K562 (cell line): ENCODE results near the gene EFCC1. TPM values are rescaled to one million over a fixed set of nuclear protein-coding genes. Genes with fewer than 3 reads are reported as not detected.

Experiments
- ATAC-seq: fragments of 200-7000 bp; cut with Tn5 transposase; 3 replicates; pipeline ENCODE4 v1.9.1; 2020; ENCODE audit warnings: moderate library complexity
- BruUV-seq: library from RNA; stranded (reverse); fragments of 400-500 nt; replicated peaks from 2 replicates; lab custom pipeline; 2021; lab: Mats Ljungman, UMichigan
- CTCF ChIA-PET: fragments of 300-600 bp; formaldehyde crosslinking; extraction: SDS; loops from one replicate; lab custom pipeline; 2021; ENCODE audit warnings: low intra/inter-chr PET ratio; lab: Yijun Ruan, JAX
- POLR2A ChIA-PET: fragments of 300-600, 350-650 bp; sonication (Branson Sonifier 250); formaldehyde crosslinking; extraction: SDS; loops from one replicate; lab custom pipeline; 2021; ENCODE audit warnings: antibody characterized with exemption, inconsistent platforms; lab: Yijun Ruan, JAX
- DNase-seq, 4 experiments: peaks; one replicate each; pipeline versions ENCODE4 v3.0.0 to v3.0.0-alpha.2; 2011 to 2018; ENCODE audit warnings: low spot score in 3 of 4, mixed read lengths in 3 of 4; ENCODE audit errors: extremely low read depth in 1 of 4
- FAIRE-seq: peaks from 2 replicates; lab custom pipeline; 2011; peaks lifted over from hg19 to GRCh38; lab: Jason Lieb, UNC
- H2AFZ ChIP-seq: 2 replicates; pipeline ENCODE4 v1.6.0; 2011; ENCODE audit warnings: low read depth, low read length, control low read depth, inconsistent platforms
- H3K27ac ChIP-seq: fragments of 200-600 bp; 3 replicates; pipeline ENCODE4 v1.8.0; 2011; ENCODE audit warnings: low read depth, mild to moderate bottlenecking, control low read depth, inconsistent platforms, low read length, moderate library complexity, mixed read lengths; ENCODE audit errors: extremely low read depth
- H3K27me3 ChIP-seq, 2 experiments: fragments of 300-600 bp in 1 of 2; 2 replicates in 1 of 2; 3 replicates in 1 of 2; pipeline versions ENCODE4 v1.6.0 to v1.8.0; 2011; ENCODE audit warnings: inconsistent platforms in 2 of 2, low read length in 2 of 2, mild to moderate bottlenecking in 1 of 2, mixed read lengths in 1 of 2, moderate library complexity in 1 of 2; ENCODE audit not compliant: control insufficient read depth in 2 of 2, insufficient read depth in 2 of 2
- H3K36me3 ChIP-seq: fragments of 300-600 bp; 3 replicates; pipeline ENCODE4 v1.8.0; 2011; ENCODE audit warnings: mild to moderate bottlenecking, low read length, inconsistent platforms; ENCODE audit not compliant: control insufficient read depth, insufficient read depth
- H3K4me1 ChIP-seq, 2 experiments: fragments of 200-600 bp in 1 of 2; replicated peaks in 1 of 2; 2 replicates in 1 of 2; 3 replicates in 1 of 2; pipeline versions ENCODE4 v1.5.1 to v1.8.0; 2011; ENCODE audit warnings: inconsistent platforms in 2 of 2, low read length in 2 of 2, mild to moderate bottlenecking in 1 of 2, mixed read lengths in 1 of 2, moderate library complexity in 1 of 2; ENCODE audit not compliant: control insufficient read depth in 2 of 2, insufficient read depth in 2 of 2
- H3K4me2 ChIP-seq: 2 replicates; pipeline ENCODE4 v1.6.1; 2011; ENCODE audit warnings: low read length, control low read depth, inconsistent platforms, mixed read lengths; ENCODE audit not compliant: insufficient read depth
- H3K4me3 ChIP-seq: fragments of 200-600 bp; sonication (generic), shearing (Covaris generic); 2 replicates; pipeline ENCODE4 v1.5.1; 2016; ENCODE audit warnings: control low read depth, inconsistent platforms
- H3K79me2 ChIP-seq: fragments of 200-600 bp; 3 replicates; pipeline ENCODE4 v1.8.0; 2011; ENCODE audit warnings: low read length, inconsistent platforms; ENCODE audit not compliant: control insufficient read depth, insufficient read depth
- H3K9ac ChIP-seq, 2 experiments: 2 replicates each; pipeline versions ENCODE4 v1.6.0 to v1.6.1; 2011; ENCODE audit warnings: low read depth in 2 of 2, low read length in 2 of 2, control low read depth in 1 of 2, inconsistent platforms in 1 of 2, mild to moderate bottlenecking in 1 of 2, mixed read lengths in 1 of 2; ENCODE audit not compliant: insufficient read depth in 1 of 2
- H3K9me1 ChIP-seq: one replicate; pipeline ENCODE4 v1.6.0; 2011; ENCODE audit warnings: inconsistent platforms, mild to moderate bottlenecking, low read length, moderate library complexity; ENCODE audit not compliant: control insufficient read depth, insufficient read depth
- H3K9me3 ChIP-seq: replicated peaks from 2 replicates; pipeline ENCODE4 v1.5.1; 2011; ENCODE audit warnings: low read depth, low read length, inconsistent platforms; ENCODE audit not compliant: control insufficient read depth, insufficient read depth
- H4K20me1 ChIP-seq: replicated peaks from 2 replicates; pipeline ENCODE4 v1.6.1; 2011; ENCODE audit warnings: low read length, inconsistent platforms, mixed read lengths; ENCODE audit not compliant: control insufficient read depth, insufficient read depth
- ARID1B ChIP-seq: fragments of 450-650 bp; IDR thresholded peaks from 2 replicates; pipeline ENCODE4 v1.6.1; 2016; ENCODE audit warnings: antibody characterized with exemption, mild to moderate bottlenecking, inconsistent platforms
- BRCA1 ChIP-seq, 2 experiments: fragments of 450-650 bp in 1 of 2; sonication (generic) in 1 of 2; formaldehyde crosslinking in 1 of 2; IDR thresholded peaks; 2 replicates each; pipeline versions ENCODE4 v1.5.0 to v1.6.1; 2017 to 2020; ENCODE audit warnings: mild to moderate bottlenecking in 1 of 2, missing genetic modification reagents in 1 of 2
- C11orf30 ChIP-seq: fragments of 450-650 bp; IDR thresholded peaks from 2 replicates; pipeline ENCODE4 v1.6.1; 2016; ENCODE audit warnings: low read depth, mild to moderate bottlenecking
- DIDO1 ChIP-seq: fragments of 450-650 bp; IDR thresholded peaks from 2 replicates; pipeline ENCODE4 v1.6.1; 2016; ENCODE audit warnings: low read depth, missing biosample characterization, missing genetic modification characterization
- FOXJ3 ChIP-seq: sonication (generic); formaldehyde crosslinking; IDR thresholded peaks from 2 replicates; pipeline ENCODE4 v1.4.0; 2020; ENCODE audit warnings: mild to moderate bottlenecking, missing genetic modification reagents
- FOXM1 ChIP-seq, 2 experiments: fragments of 450-650 bp in 1 of 2; sonication (generic) in 1 of 2; formaldehyde crosslinking in 1 of 2; IDR thresholded peaks; 2 replicates each; pipeline versions ENCODE4 v1.6.1 to v1.9.0; 2017 to 2022; ENCODE audit warnings: low read depth in 2 of 2, mild to moderate bottlenecking in 2 of 2, missing genetic modification reagents in 1 of 2, moderate library complexity in 1 of 2
- JUN ChIP-seq, 2 experiments: sonication (generic) in 1 of 2; formaldehyde crosslinking in 1 of 2; IDR thresholded peaks; 2 replicates each; pipeline versions ENCODE4 v1.6.1 to v1.8.0; 2012 to 2022; ENCODE audit warnings: borderline replicate concordance in 2 of 2, mild to moderate bottlenecking in 2 of 2, improper control_type of control experiment in 1 of 2, low read depth in 1 of 2, low read length in 1 of 2, missing genetic modification reagents in 1 of 2
- MAFG ChIP-seq: fragments of 450-650 bp; conservative IDR thresholded peaks from 2 replicates; pipeline ENCODE4 v1.6.1; 2016; ENCODE audit warnings: missing genetic modification characterization, missing compliant biosample characterization
- MAFK ChIP-seq: IDR thresholded peaks from 2 replicates; pipeline ENCODE4 v1.6.1; 2011; ENCODE audit warnings: low read length, improper control_type of control experiment
- NFE2L1 ChIP-seq: fragments of 450-650 bp; IDR thresholded peaks from 2 replicates; pipeline ENCODE4 v1.6.1; 2016; ENCODE audit warnings: missing genetic modification characterization, low read depth, mild to moderate bottlenecking, missing compliant biosample characterization, moderate library complexity, borderline replicate concordance
- PATZ1 ChIP-seq: fragments of 250-450 bp; sonication (Bioruptor Pico); IDR thresholded peaks from 2 replicates; pipeline ENCODE4 v1.5.0; 2020; ENCODE audit warnings: mild to moderate bottlenecking, borderline replicate concordance
- PKNOX1 ChIP-seq: fragments of 450-650 bp; IDR thresholded peaks from 2 replicates; pipeline ENCODE4 v1.6.1; 2016
- RBM22 ChIP-seq: fragments of 200-400 bp; formaldehyde crosslinking; IDR thresholded peaks from 2 replicates; pipeline ENCODE4 v1.6.1; 2018; ENCODE audit warnings: low read length, low read depth; ENCODE audit not compliant: poor library complexity, severe bottlenecking
- TFAP4 ChIP-seq: sonication (generic); formaldehyde crosslinking; IDR thresholded peaks from 2 replicates; pipeline ENCODE4 v1.8.0; 2022; ENCODE audit warnings: missing genetic modification reagents, mild to moderate bottlenecking, moderate library complexity, borderline replicate concordance
- ZNF146 ChIP-seq: IDR thresholded peaks from one replicate; pipeline ENCODE4 v1.6.1; 2018; ENCODE audit warnings: missing compliant biosample characterization; ENCODE audit not compliant: unreplicated experiment
- ZNF316 ChIP-seq: fragments of 450-650 bp; IDR thresholded peaks from 2 replicates; pipeline ENCODE4 v1.6.1; 2016
- whole genome bisulfite sequencing: fragments of 100-300 bp; shearing (Covaris generic); methylation state at CpG from one replicate; pipeline ENCODE4 v1.1.6; 2016; ENCODE audit warnings: low coverage, mixed read lengths; ENCODE audit not compliant: insufficient coverage; ENCODE audit errors: missing lambda C conversion rate; 5-methylcytosine and 5-hydroxymethylcytosine counted together
- in situ Hi-C: fragments of 300-500 bp; cut with MboI; formaldehyde crosslinking; loops from 4 replicates; pipeline ENCODE4 v1.15.0; 2018; ENCODE audit warnings: inconsistent platforms, mixed read lengths
- intact Hi-C: fragments of 100-400 bp; cut with micrococcal nuclease; formaldehyde crosslinking; loops from 2 replicates; pipeline ENCODE4 v1.14.2; 2022
- polyA plus RNA-seq, 8 experiments: library from polyadenylated mRNA; depleted of rRNA in 4 of 8; stranded (reverse) in 5 of 8; unstranded in 3 of 8; fragments of >200 nt; fragmentation: Nextera tagmentation in 2 of 8; fragmentation: Illumina TruSeq in 1 of 8; extraction: Ambion mirVana in 2 of 8; extraction: Trizol in 1 of 8; gene quantifications; 2 replicates each; pipeline versions ENCODE4 v1.2.1 to v1.2.3, GENCODE V29; 2011 to 2014; ENCODE audit warnings: inconsistent platforms in 1 of 8, missing spikeins in 1 of 8
- total RNA-seq, 7 experiments: library from RNA; depleted of rRNA in 6 of 7; stranded (reverse); fragments of >200 nt in 6 of 7; fragmentation: Illumina TruSeq in 2 of 7; extraction: Trizol in 2 of 7; gene quantifications; 2 replicates each; pipeline versions ENCODE4 v1.2.1 to v1.2.3, GENCODE V29; 2011 to 2021; ENCODE audit warnings: low replicate concordance in 1 of 7

EFCC1 gene
- total and polyA plus RNA-seq, 9 of the 15 experiments (the other 6 are each of a cell fraction or from before 2014, with no cell fraction given), result not detected

- DNase-seq (peak; percentile 49 to 69 (median 54)), FAIRE-seq (peak; percentile 59), ATAC-seq (peak; percentile 67)
- intact Hi-C loops (loop anchor here (2.0 to 5.0 kb wide), 2 partner anchors 39 to 138 kb away; partner anchors contain the start of gene ACAD9), in situ Hi-C loops (no loop called here)
- no peaks in the 10 kb centered on the region for H3K9me3 ChIP-seq
- H3K9ac ChIP-seq, result peak overlapping the region; percentile 35 to 80; a peak in 3 of 4 replicates
- no TSS peak for BruUV-seq
- POLR2A ChIA-PET, result interaction anchor here (0.6 to 2.8 kb wide), 3 partner anchors 11 to 768 kb away, joined by 3 to 22 read pairs (median 6); partner anchors contain the start of gene CFAP92
- H3K79me2 ChIP-seq, result no peaks in the 10 kb centered on the region
- H3K27me3 ChIP-seq, result no peaks in the 10 kb centered on the region
- no peaks in the 10 kb centered on the region for H3K36me3 ChIP-seq
- WGBS, result 33% methylated on average over 12 of the region's 19 CpGs
- H2AFZ ChIP-seq, result peak overlapping the region; percentile 76
- H3K4me3 ChIP-seq, result no peak overlapping the region
- peak overlapping the region; percentile 62 for H3K27ac ChIP-seq
- H4K20me1 ChIP-seq, result 0 out of 2 replicates have a peak, but pooled peaks cover 10% of the 10 kb centered on the region
- CTCF ChIA-PET, result interaction anchor here (0.5 kb wide), 1 partner anchor 43 kb away, joined by 4 read pairs; no protein-coding TSS in a partner anchor
- peaks cover 3% of the 10 kb centered on the region for H3K9me1 ChIP-seq
- peaks cover 24 to 36% of the 10 kb centered on the region in 2 experiments for H3K4me1 ChIP-seq
- peak overlapping the region; percentile 37; the same call in 1 of the 2 replicates for H3K4me2 ChIP-seq
- TF ChIP-seq DIDO1, result no peak
- TF ChIP-seq FOXM1 (IDR thresholded peaks at IDR 0.05; ENCODE audit: low read depth), result no peak
- TF ChIP-seq FOXM1 (CRISPR knock-in tag; IDR thresholded peaks at IDR 0.05; ENCODE audit: low read depth), result no peak
- no peak for TF ChIP-seq BRCA1 (IDR thresholded peaks at IDR 0.05)
- TF ChIP-seq BRCA1 (CRISPR knock-in tag; IDR thresholded peaks at IDR 0.05), result no peak
- TF ChIP-seq ZNF146, result no peak
- TF ChIP-seq C11orf30, result peak; percentile 88
- TF ChIP-seq NFE2L1 (tag), result peak; percentile 59
- peak; percentile 45 for TF ChIP-seq PKNOX1
- no peak for TF ChIP-seq RBM22
- no peak for TF ChIP-seq PATZ1 (CRISPR knock-in tag)
- TF ChIP-seq ARID1B, result 0 out of 2 replicates have a peak, but pooled peaks have one; percentile 5
- peak; percentile 68; the same call in 1 of the 2 replicates for TF ChIP-seq MAFK
- 0 out of 2 replicates have a peak, but pooled peaks have one; percentile 5 for TF ChIP-seq JUN (IDR thresholded peaks at IDR 0.05; ENCODE audit: borderline replicate concordance, low read depth, low read length)
- no peak for TF ChIP-seq JUN (CRISPR knock-in tag; IDR thresholded peaks at IDR 0.05; ENCODE audit: borderline replicate concordance)
- TF ChIP-seq TFAP4 (CRISPR knock-in tag), result peak; percentile 14; the same call in 1 of the 2 replicates
- TF ChIP-seq ZNF316, result peak; percentile 89
- TF ChIP-seq FOXJ3 (CRISPR knock-in tag), result no peak
- peak; percentile 85 for TF ChIP-seq MAFG
Observed at GRCh38 chr3:129015388-129016105, 14.4 kb downstream of the EFCC1 start.
